ENCODE measurements around the gene SPANXA1.

- TF ChIP-seq CTCF (IDR thresholded peaks at IDR 0.05; ENCODE audit: insufficient read depth, low read length) (no peak), REST (IDR thresholded peaks at IDR 0.05; ENCODE audit: insufficient replicate concordance, low read depth) (no peak)
These were observed 24.6 kb upstream of the SPANXA1 start for GRCh38 chrX:141609111-141609510.
